GM23338 (cell line): ENCODE data around the gene FARSB. TPM values are rescaled to one million over a fixed set of nuclear protein-coding genes. Genes with fewer than 3 reads are reported as not detected.

ENCODE experiments used
- ATAC-seq: fragments of 200-7000 bp; cut with Tn5 transposase; 3 replicates; pipeline ENCODE4 v1.9.1; 2020
- DNase-seq: peaks from one replicate; pipeline ENCODE4 v3.0.0-alpha.2; 2015; ENCODE audit warnings: low spot score
- H2AFZ ChIP-seq: fragments of 200-600 bp; sonication (generic); 2 replicates; pipeline ENCODE4 v1.8.0; 2016; ENCODE audit warnings: antibody characterized with exemption, mild to moderate bottlenecking, moderate library complexity
- H3F3A ChIP-seq: fragments of 200-600 bp; sonication (generic); replicated peaks from 2 replicates; pipeline ENCODE4 v1.8.0; 2017; ENCODE audit warnings: antibody characterized with exemption, mixed run types, low read depth
- H3K27ac ChIP-seq: fragments of 200-600 bp; sonication (generic); 2 replicates; pipeline ENCODE4 v1.6.1; 2016; ENCODE audit warnings: low read depth
- H3K27me3 ChIP-seq: fragments of 200-600 bp; sonication (generic); 2 replicates; pipeline ENCODE4 v1.8.0; 2016; ENCODE audit warnings: mild to moderate bottlenecking, mixed run types, moderate library complexity; ENCODE audit not compliant: insufficient read depth
- H3K36me3 ChIP-seq: fragments of 200-600 bp; sonication (generic); 2 replicates; pipeline ENCODE4 v1.8.0; 2016; ENCODE audit warnings: mild to moderate bottlenecking; ENCODE audit not compliant: insufficient read depth
- H3K4me1 ChIP-seq: fragments of 200-600 bp; sonication (generic); 2 replicates; pipeline ENCODE4 v1.8.0; 2016; ENCODE audit warnings: mild to moderate bottlenecking, moderate library complexity; ENCODE audit not compliant: insufficient read depth
- H3K4me2 ChIP-seq: fragments of 200-600 bp; sonication (generic); 2 replicates; pipeline ENCODE4 v1.7.1; 2017; ENCODE audit warnings: mixed run types
- H3K4me3 ChIP-seq: fragments of 200-600 bp; sonication (generic); 2 replicates; pipeline ENCODE4 v1.6.1; 2016; ENCODE audit warnings: mixed run types
- H3K79me2 ChIP-seq: fragments of 200-600 bp; sonication (generic); replicated peaks from 2 replicates; pipeline ENCODE4 v1.8.0; 2017; ENCODE audit warnings: mild to moderate bottlenecking; ENCODE audit not compliant: insufficient read depth
- H3K9me2 ChIP-seq: fragments of 200-600 bp; sonication (generic); 2 replicates; pipeline ENCODE4 v1.8.0; 2017; ENCODE audit not compliant: insufficient read depth
- H4K20me1 ChIP-seq: fragments of 200-600 bp; sonication (generic); replicated peaks from 2 replicates; pipeline ENCODE4 v1.8.0; 2017; ENCODE audit warnings: mild to moderate bottlenecking; ENCODE audit not compliant: insufficient read depth
- H3K27ac Mint-ChIP-seq: 2 replicates; pipeline ENCODE4 v1.8.0; 2020; ENCODE audit warnings: inconsistent platforms, mild to moderate bottlenecking, moderate library complexity, mixed read lengths
- H3K27me3 Mint-ChIP-seq: 3 replicates; pipeline ENCODE4 v1.8.0; 2022; ENCODE audit warnings: low read depth, mild to moderate bottlenecking, moderate library complexity, mixed read lengths, inconsistent platforms; ENCODE audit not compliant: insufficient read depth, poor library complexity
- H3K36me3 Mint-ChIP-seq: 3 replicates; pipeline ENCODE4 v1.8.0; 2021; ENCODE audit warnings: low read depth, mild to moderate bottlenecking, inconsistent platforms, moderate library complexity, mixed read lengths
- H3K4me1 Mint-ChIP-seq: 3 replicates; pipeline ENCODE4 v1.8.0; 2020; ENCODE audit warnings: mild to moderate bottlenecking, inconsistent platforms, mixed read lengths
- H3K4me3 Mint-ChIP-seq: 3 replicates; pipeline ENCODE4 v1.8.0; 2021; ENCODE audit warnings: moderate library complexity, mild to moderate bottlenecking, inconsistent platforms, mixed read lengths
- H3K9me3 Mint-ChIP-seq: 3 replicates; pipeline ENCODE4 v1.8.0; 2020; ENCODE audit warnings: moderate library complexity, mild to moderate bottlenecking, inconsistent platforms, mixed read lengths
- CREB1 ChIP-seq: fragments of 250-450 bp; sonication (Bioruptor Pico); IDR thresholded peaks from 2 replicates; pipeline ENCODE4 v1.5.0; 2020; ENCODE audit warnings: low read depth, mild to moderate bottlenecking, moderate library complexity
- EZH2 ChIP-seq: fragments of 200-600 bp; sonication (generic); IDR thresholded peaks from one replicate; pipeline ENCODE4 v1.8.0; 2017; ENCODE audit warnings: antibody characterized with exemption, mild to moderate bottlenecking, low read depth; ENCODE audit not compliant: unreplicated experiment
- EZH2phosphoT487 ChIP-seq: fragments of 200-600 bp; sonication (generic); IDR thresholded peaks from one replicate; pipeline ENCODE4 v1.8.1; 2018; ENCODE audit warnings: antibody characterized with exemption; ENCODE audit not compliant: unreplicated experiment
- JUNB ChIP-seq: IDR thresholded peaks from one replicate; pipeline ENCODE4 v1.6.1; 2016; ENCODE audit warnings: antibody characterized with exemption; ENCODE audit not compliant: unreplicated experiment
- NANOG ChIP-seq: IDR thresholded peaks from 2 replicates; pipeline ENCODE4 v1.6.1; 2016; ENCODE audit warnings: antibody characterized with exemption, borderline replicate concordance
- POLR2AphosphoS5 ChIP-seq: IDR thresholded peaks from 2 replicates; pipeline ENCODE4 v1.6.1; 2016; ENCODE audit warnings: antibody characterized with exemption, low read depth
- ZNF114 ChIP-seq: fragments of 250-450 bp; sonication (Bioruptor Pico); IDR thresholded peaks from 2 replicates; pipeline ENCODE4 v1.5.0; 2020; ENCODE audit warnings: mild to moderate bottlenecking, moderate library complexity
- polyA plus RNA-seq: library from polyadenylated mRNA; unstranded; fragments of >200 nt; fragmentation: Nextera tagmentation; extraction: Ambion mirVana; gene quantifications from 2 replicates; pipeline ENCODE4 v1.2.1, GENCODE V29; 2016
- total RNA-seq: library from RNA; depleted of rRNA; stranded (reverse); fragments of >200 nt; shearing (Covaris generic); gene quantifications from 2 replicates; pipeline ENCODE4 v1.2.3, GENCODE V29; 2014
- TF ChIP-seq, protein P1 (sequence below), 2 experiments: fragments of 200-600 bp in 1 of 2; sonication (generic) in 1 of 2; conservative IDR thresholded peaks; 2 replicates each; pipeline versions ENCODE4 v1.5.1 to v1.6.1; 2016 to 2017; ENCODE audit warnings: antibody characterized with exemption in 2 of 2, low read depth in 2 of 2, mild to moderate bottlenecking in 2 of 2, moderate library complexity in 1 of 2
- TF ChIP-seq, protein P2 (sequence below): IDR thresholded peaks from 2 replicates; pipeline ENCODE4 v1.6.1; 2016; ENCODE audit warnings: antibody characterized with exemption
- TF ChIP-seq, protein P3 (sequence below): fragments of 250-450 bp; sonication (Bioruptor Pico); IDR thresholded peaks from 2 replicates; pipeline ENCODE4 v1.5.0; 2020; ENCODE audit warnings: mild to moderate bottlenecking, moderate library complexity

Gene FARSB
- total and polyA plus RNA-seq, 2 experiments from 2014 or later = 32.5 to 40.0 TPM

DNA sequence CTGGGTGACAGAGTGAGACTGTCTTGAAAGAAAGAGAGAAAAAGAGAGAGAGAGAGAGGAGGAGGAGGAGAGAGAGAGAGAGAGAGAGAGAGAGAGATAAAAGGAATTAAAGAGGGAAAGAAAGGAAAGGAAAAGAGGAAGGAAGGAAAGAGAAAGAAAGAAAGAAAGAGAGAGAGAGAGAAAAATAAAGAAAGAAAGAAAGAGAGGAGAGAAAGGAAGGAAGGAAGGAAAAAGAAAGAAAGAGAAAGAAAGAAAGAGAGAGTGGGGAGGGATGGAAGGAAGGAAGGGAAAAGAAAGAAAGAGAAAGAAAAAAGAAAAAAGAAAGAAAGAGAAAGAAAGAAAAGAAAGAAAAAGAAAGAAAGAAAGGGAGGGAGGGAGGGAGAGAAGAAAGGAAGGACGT is 45.3 kb upstream of the FARSB start:
- H3K27ac Mint-ChIP-seq = no peak overlapping the region
- no peak for TF ChIP-seq CREB1 (CRISPR knock-in tag)
- TF ChIP-seq POLR2AphosphoS5 = no peak
- TF ChIP-seq, protein P1, sequence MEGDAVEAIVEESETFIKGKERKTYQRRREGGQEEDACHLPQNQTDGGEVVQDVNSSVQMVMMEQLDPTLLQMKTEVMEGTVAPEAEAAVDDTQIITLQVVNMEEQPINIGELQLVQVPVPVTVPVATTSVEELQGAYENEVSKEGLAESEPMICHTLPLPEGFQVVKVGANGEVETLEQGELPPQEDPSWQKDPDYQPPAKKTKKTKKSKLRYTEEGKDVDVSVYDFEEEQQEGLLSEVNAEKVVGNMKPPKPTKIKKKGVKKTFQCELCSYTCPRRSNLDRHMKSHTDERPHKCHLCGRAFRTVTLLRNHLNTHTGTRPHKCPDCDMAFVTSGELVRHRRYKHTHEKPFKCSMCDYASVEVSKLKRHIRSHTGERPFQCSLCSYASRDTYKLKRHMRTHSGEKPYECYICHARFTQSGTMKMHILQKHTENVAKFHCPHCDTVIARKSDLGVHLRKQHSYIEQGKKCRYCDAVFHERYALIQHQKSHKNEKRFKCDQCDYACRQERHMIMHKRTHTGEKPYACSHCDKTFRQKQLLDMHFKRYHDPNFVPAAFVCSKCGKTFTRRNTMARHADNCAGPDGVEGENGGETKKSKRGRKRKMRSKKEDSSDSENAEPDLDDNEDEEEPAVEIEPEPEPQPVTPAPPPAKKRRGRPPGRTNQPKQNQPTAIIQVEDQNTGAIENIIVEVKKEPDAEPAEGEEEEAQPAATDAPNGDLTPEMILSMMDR (conservative IDR thresholded peaks at IDR 0.05; ENCODE audit: low read depth in 2 of 2) = no peak
- no peak for TF ChIP-seq JUNB
- no peak for TF ChIP-seq NANOG
- no peak for TF ChIP-seq ZNF114
- no peak for TF ChIP-seq EZH2phosphoT487
- TF ChIP-seq EZH2 = no peak
- TF ChIP-seq, protein P2, sequence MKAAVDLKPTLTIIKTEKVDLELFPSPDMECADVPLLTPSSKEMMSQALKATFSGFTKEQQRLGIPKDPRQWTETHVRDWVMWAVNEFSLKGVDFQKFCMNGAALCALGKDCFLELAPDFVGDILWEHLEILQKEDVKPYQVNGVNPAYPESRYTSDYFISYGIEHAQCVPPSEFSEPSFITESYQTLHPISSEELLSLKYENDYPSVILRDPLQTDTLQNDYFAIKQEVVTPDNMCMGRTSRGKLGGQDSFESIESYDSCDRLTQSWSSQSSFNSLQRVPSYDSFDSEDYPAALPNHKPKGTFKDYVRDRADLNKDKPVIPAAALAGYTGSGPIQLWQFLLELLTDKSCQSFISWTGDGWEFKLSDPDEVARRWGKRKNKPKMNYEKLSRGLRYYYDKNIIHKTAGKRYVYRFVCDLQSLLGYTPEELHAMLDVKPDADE = no peak
- 0 out of 2 replicates have a peak, but pooled peaks cover 4% of the 10 kb centered on the region for H3K4me1 ChIP-seq
- no peaks in the 10 kb centered on the region for H3K36me3 ChIP-seq
- 0 out of 3 replicates have a peak, but pooled peaks cover 3% of the 10 kb centered on the region for H3K4me1 Mint-ChIP-seq
- no peaks in the 10 kb centered on the region for H4K20me1 ChIP-seq
- no peaks in the 10 kb centered on the region for H3K27me3 ChIP-seq
- H3F3A ChIP-seq = no peaks in the 10 kb centered on the region
- no peaks in the 10 kb centered on the region for H3K9me2 ChIP-seq
- no peaks in the 10 kb centered on the region for H3K9me3 Mint-ChIP-seq
- H3K4me3 ChIP-seq = no peak overlapping the region
- no peak overlapping the region for H3K27ac ChIP-seq
- no peak for ATAC-seq
- H3K79me2 ChIP-seq = no peaks in the 10 kb centered on the region
- no peak overlapping the region for H3K4me2 ChIP-seq
- H3K4me3 Mint-ChIP-seq = no peak overlapping the region
- no peak for DNase-seq
- no peaks in the 10 kb centered on the region; the same call in 2 of the 3 replicates for H3K36me3 Mint-ChIP-seq
- peaks cover 2% of the 10 kb centered on the region for H3K27me3 Mint-ChIP-seq
- no peak overlapping the region for H2AFZ ChIP-seq

DNA sequence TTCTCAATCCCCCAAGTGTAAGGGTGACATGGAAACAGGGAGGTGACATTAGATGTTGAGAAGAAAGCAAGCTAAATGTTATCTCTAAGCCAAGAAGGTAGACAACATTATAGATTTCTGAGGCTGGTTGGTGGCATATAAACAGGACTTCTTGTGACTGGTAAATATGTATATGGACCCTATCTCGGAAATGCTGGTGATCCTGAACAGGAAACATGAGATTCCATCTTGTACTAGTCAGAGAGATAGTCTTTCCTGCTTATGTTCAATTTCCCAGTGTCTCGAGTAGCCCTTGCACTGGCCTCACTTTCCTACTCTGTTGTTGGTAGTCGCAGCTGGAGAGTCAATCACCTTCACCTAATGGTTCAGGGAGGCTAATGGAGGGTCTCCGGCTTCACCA is 42.4 kb upstream of the FARSB start:
- Histone ChIP-seq H3K79me2 (no peaks in the 10 kb centered on the region), H3K9me2 (no peaks in the 10 kb centered on the region), H3K4me2 (no peak overlapping the region), H4K20me1 (no peaks in the 10 kb centered on the region), H3K27me3 (no peaks in the 10 kb centered on the region), H3K27ac (no peak overlapping the region), H3K4me3 (no peak overlapping the region), H3K4me1 (peaks cover 3% of the 10 kb centered on the region), H3K36me3 (no peaks in the 10 kb centered on the region), H3F3A (no peaks in the 10 kb centered on the region), H2AFZ (no peak overlapping the region)
- H3K27ac Mint-ChIP-seq = no peak overlapping the region
- 0 out of 3 replicates have a peak, but pooled peaks cover 6% of the 10 kb centered on the region for H3K9me3 Mint-ChIP-seq
- DNase-seq (no peak), ATAC-seq (no peak)
- peaks cover 6% of the 10 kb centered on the region; the same call in 2 of the 3 replicates for H3K36me3 Mint-ChIP-seq
- H3K4me3 Mint-ChIP-seq = no peak overlapping the region
- peaks cover 5% of the 10 kb centered on the region for H3K27me3 Mint-ChIP-seq
- peaks cover 3% of the 10 kb centered on the region; the same call in 2 of the 3 replicates for H3K4me1 Mint-ChIP-seq
- TF ChIP-seq POLR2AphosphoS5 (no peak), NANOG (no peak), CREB1 (CRISPR knock-in tag) (no peak)
- TF ChIP-seq, protein P3, sequence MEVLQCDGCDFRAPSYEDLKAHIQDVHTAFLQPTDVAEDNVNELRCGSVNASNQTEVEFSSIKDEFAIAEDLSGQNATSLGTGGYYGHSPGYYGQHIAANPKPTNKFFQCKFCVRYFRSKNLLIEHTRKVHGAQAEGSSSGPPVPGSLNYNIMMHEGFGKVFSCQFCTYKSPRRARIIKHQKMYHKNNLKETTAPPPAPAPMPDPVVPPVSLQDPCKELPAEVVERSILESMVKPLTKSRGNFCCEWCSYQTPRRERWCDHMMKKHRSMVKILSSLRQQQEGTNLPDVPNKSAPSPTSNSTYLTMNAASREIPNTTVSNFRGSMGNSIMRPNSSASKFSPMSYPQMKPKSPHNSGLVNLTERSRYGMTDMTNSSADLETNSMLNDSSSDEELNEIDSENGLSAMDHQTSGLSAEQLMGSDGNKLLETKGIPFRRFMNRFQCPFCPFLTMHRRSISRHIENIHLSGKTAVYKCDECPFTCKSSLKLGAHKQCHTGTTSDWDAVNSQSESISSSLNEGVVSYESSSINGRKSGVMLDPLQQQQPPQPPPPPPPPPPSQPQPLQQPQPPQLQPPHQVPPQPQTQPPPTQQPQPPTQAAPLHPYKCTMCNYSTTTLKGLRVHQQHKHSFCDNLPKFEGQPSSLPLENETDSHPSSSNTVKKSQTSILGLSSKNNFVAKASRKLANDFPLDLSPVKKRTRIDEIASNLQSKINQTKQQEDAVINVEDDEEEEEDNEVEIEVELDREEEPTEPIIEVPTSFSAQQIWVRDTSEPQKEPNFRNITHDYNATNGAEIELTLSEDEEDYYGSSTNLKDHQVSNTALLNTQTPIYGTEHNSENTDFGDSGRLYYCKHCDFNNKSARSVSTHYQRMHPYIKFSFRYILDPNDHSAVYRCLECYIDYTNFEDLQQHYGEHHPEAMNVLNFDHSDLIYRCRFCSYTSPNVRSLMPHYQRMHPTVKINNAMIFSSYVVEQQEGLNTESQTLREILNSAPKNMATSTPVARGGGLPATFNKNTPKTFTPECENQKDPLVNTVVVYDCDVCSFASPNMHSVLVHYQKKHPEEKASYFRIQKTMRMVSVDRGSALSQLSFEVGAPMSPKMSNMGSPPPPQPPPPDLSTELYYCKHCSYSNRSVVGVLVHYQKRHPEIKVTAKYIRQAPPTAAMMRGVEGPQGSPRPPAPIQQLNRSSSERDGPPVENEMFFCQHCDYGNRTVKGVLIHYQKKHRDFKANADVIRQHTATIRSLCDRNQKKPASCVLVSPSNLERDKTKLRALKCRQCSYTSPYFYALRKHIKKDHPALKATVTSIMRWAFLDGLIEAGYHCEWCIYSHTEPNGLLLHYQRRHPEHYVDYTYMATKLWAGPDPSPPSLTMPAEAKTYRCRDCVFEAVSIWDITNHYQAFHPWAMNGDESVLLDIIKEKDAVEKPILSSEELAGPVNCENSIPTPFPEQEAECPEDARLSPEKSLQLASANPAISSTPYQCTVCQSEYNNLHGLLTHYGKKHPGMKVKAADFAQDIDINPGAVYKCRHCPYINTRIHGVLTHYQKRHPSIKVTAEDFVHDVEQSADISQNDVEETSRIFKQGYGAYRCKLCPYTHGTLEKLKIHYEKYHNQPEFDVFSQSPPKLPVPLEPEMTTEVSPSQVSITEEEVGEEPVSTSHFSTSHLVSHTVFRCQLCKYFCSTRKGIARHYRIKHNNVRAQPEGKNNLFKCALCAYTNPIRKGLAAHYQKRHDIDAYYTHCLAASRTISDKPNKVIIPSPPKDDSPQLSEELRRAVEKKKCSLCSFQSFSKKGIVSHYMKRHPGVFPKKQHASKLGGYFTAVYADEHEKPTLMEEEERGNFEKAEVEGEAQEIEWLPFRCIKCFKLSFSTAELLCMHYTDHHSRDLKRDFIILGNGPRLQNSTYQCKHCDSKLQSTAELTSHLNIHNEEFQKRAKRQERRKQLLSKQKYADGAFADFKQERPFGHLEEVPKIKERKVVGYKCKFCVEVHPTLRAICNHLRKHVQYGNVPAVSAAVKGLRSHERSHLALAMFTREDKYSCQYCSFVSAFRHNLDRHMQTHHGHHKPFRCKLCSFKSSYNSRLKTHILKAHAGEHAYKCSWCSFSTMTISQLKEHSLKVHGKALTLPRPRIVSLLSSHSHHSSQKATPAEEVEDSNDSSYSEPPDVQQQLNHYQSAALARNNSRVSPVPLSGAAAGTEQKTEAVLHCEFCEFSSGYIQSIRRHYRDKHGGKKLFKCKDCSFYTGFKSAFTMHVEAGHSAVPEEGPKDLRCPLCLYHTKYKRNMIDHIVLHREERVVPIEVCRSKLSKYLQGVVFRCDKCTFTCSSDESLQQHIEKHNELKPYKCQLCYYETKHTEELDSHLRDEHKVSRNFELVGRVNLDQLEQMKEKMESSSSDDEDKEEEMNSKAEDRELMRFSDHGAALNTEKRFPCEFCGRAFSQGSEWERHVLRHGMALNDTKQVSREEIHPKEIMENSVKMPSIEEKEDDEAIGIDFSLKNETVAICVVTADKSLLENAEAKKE (CRISPR knock-in tag) = no peak
- TF ChIP-seq, protein P1 (conservative IDR thresholded peaks at IDR 0.05; ENCODE audit: low read depth in 2 of 2) = no peak
